HG02798 (cell line): Measurements from ENCODE around the gene FOXN4.

ENCODE experiments used
- ATAC-seq: cut with Tn5 transposase; IDR thresholded peaks from one replicate; pipeline ENCODE4 v1.9.1; 2021; ENCODE audit warnings: mild to moderate bottlenecking; ENCODE audit not compliant: unreplicated experiment, poor library complexity

The FOXN4 gene

DNA sequence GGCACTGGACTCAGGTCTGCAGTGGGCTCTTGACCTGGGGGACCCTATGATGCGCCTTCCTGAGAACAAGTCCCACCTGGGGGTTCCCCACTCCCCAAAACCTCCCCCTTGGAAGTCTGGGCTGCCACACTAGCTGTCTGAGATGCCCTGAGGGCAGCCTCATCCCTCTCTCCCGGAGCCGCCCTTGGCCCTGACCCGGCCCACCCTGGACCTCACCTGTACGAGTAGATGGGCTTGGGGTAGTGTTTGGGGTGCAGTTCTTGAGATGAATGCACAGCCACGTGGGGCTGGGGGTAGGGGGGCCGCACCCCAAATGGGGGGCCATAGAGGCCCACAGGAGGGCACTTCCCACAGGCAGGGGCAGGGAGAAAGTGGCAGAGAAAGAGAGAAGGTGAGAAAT, 21.9 kb downstream of the FOXN4 start:
- no peak for ATAC-seq

- ATAC-seq: no peak
These were observed 22.4 kb downstream of the FOXN4 start for GRCh38 chr12:109286652-109287051.

GRCh38 chr12:109286252-109286651, 22.8 kb downstream of the FOXN4 start:
- no peak for ATAC-seq

DNA sequence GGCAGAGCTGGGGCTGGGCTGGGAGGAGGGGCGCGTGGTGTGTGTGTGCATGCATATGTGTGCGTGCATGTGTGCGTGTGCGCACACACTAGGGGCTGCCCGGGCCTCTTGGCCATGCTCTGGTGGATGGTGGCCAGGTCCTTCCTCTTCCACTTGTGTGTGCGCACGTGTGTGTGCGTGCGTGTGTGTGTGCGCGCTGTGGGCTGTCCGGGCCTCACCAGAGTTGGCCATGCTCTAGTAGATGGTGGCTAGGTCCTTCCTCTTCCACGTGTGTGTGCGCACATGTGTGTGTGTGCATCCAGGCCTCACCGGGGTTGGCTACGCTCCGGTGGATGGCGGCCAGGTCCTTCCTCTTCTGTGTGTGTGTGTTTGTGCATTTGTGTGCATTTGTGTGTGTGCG, 24.7 kb downstream of the FOXN4 start:
- no peak for ATAC-seq

GRCh38 chr12:109281452-109281851, 27.6 kb downstream of the FOXN4 start:
- no peak for ATAC-seq

GRCh38 chr12:109279525-109279924, 29.6 kb downstream of the FOXN4 start:
- ATAC-seq: no peak

DNA sequence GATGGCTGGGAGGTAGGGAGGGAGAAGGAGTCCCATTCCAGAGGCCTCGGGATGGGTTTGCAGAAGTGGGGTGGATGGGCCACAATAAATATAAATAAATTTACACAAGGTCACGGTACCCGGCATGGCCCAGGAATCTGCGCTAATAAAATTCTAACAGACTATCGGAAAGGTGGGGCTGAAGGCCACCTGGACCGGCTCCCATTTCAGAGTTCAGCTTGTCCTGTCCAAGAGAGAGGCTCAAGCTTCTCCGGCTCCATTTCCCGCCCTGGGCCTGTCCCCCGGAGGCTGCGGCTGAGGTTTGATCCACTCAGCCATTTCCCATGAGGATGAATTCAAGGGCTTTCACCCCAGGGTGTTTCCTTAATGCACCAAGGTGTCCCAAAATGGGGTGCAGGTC, 30.2 kb downstream of the FOXN4 start:
- ATAC-seq: no peak

- ATAC-seq: no peak
These were observed 31.0 kb downstream of the FOXN4 start for GRCh38 chr12:109277899-109278762.

- no peak for ATAC-seq
These were observed 31.7 kb downstream of the FOXN4 start for GRCh38 chr12:109277255-109277898.

- no peak for ATAC-seq
These were observed 32.9 kb downstream of the FOXN4 start for GRCh38 chr12:109276160-109276559.

GRCh38 chr12:109275173-109275572, 33.9 kb downstream of the FOXN4 start:
- no peak for ATAC-seq

- ATAC-seq: no peak
These were observed 34.7 kb downstream of the FOXN4 start for GRCh38 chr12:109274381-109274780.

DNA sequence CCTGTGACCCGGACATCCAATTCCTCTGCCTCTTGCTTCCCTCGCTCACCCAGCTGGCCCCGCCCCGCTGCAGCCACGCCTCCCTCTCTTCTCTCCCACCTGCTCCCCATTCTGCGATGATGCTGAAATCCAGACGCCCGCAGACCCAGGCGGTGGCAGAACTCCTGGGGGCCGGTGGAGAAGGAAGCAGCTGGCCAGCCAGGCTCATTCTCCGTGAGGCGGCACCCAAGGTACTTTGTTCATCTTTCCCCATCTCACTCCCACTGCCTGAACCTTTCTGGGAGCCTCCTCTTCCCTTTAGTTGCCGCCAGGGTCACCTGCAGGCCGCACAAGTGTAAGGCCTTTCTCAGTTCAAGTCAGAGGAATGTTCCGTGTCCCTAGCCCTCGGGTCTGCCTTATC, 35.7 kb downstream of the FOXN4 start:
- no peak for ATAC-seq

GRCh38 chr12:109271418-109271817, 37.7 kb downstream of the FOXN4 start:
- no peak for ATAC-seq

GRCh38 chr12:109270494-109270893, 38.6 kb downstream of the FOXN4 start:
- no peak for ATAC-seq

DNA sequence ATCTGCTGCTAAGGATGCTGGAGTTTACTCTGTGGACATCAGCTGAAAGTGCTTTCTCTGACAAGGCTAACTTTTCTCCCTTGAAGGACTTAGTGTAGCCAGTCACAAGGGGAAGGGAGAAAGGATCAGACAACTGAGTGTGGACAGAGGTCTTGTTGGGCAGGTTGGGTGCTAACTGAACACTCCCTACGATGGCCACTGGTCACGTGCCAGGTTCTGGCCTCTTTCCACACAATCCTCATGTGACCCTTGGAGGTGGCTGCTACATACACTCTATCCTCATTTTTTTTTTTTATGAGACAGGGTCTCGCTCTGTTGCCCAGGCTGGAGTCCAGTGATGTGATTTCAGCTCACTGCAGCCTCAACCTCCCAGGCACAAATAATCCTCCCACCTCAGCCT, 39.7 kb downstream of the FOXN4 start:
- ATAC-seq: no peak

GRCh38 chr12:109268896-109269295, 40.2 kb downstream of the FOXN4 start:
- no peak for ATAC-seq

DNA sequence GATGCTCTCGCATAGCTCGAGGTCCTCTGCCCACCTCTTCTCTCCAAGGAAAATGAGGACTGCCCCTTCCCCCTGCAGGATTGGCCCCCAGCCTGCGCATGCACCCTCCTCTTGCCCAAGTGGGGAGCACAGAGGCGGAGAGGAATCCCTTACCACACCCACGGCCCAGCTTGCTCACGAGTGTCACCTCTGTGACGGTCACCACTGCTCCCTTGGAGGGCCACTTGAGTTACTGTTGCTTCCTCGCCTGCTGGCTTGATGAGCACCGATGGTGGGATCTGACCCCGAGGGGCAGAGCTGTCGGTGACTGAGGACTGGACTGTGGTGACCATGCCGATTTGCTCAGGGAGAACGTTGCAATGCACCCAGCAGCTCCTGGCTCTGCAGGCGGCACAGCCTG, 41.7 kb downstream of the FOXN4 start:
- no peak for ATAC-seq

DNA sequence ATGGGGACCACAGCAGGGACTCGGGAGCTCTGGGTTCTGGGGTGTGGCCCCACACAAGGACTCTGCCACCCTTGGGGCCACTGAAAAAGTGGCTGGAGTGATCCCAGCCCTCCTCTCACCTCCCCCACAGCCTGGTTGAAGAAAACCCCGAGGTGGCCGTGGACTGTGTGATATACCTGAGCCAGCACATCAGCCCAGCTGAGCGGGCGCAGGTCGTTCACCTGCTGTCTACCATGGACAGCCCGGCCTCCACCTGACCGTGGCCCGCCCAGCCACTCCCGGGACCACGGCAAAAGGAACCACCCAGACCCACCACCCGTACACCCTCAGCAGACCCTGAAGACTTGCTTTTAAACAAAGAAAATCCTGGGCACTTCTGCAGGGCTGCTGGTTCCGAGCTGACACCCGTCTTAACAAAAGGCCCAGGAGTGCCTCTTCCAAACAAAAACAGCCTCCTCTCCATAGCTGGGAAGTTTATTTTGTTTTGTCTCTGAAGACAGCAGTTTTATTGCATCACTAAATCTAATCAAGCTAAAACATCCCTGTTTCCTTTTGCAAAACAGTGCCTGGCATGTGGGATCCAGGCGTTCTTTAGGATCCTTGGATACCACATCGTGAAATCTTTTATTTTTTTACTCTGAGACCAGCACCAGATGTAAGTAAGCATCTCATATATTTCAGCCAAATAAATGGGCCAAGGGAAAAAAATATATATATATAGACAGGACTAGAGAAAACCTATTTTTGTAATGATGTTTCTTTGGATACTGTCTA, 42.8 kb downstream of the FOXN4 start:
- ATAC-seq: no peak

DNA sequence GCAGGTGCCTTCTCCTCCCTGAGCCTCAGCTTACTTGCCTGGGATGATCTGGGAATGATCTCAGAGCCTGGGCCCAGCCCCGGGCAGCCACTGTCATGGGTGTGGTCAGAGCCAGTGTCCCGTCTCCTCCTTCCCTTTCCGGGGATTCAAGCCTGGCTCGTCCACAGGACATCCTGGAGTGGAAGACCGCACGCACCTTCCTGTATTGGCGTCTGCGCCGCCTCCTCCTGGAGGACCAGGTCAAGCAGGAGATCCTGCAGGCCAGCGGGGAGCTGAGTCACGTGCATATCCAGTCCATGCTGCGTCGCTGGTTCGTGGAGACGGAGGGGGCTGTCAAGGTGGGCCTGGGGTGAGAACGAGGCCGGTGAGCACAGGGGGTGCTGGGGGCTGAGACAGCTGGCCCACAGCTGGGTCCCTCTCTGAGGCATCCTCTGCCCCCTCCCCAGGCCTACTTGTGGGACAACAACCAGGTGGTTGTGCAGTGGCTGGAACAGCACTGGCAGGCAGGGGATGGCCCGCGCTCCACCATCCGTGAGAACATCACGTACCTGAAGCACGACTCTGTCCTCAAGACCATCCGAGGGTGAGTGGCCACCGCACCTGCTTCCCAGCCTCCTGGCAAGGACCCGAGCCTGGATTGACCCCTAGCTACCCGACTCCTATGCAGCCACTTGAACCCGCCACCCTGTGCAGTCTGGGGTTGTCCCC, 44.0 kb downstream of the FOXN4 start:
- no peak for ATAC-seq
